ENCODE results near the gene CLN5.
"Not testable (repeated sequence)": the region's sequence is repeated elsewhere in the genome, so short reads cannot be mapped to it uniquely, and the experiment has no call there.

The CLN5 gene

GRCh38 chr13:77002590-77003190, 10.8 kb downstream of the CLN5 start:
- Mint-ChIP-seq H3K9me3 (no peaks in the 10 kb centered on the region), H3K27ac (peak overlapping the region in 1 of 3 experiments; percentile 13), H3K27me3 (ENCODE audit: low read depth) (no peaks in the 10 kb centered on the region), H3K36me3 (ENCODE audit: low read depth) (peaks cover 44% of the 10 kb centered on the region), H3K4me1 (peaks cover 12% of the 10 kb centered on the region), H3K4me3 (no peak overlapping the region)
- TF ChIP-seq CTCF (IDR thresholded peaks at IDR 0.05; ENCODE audit: unreplicated experiment in 3 of 3), result peak; percentile 55 to 65 (median 56)

DNA sequence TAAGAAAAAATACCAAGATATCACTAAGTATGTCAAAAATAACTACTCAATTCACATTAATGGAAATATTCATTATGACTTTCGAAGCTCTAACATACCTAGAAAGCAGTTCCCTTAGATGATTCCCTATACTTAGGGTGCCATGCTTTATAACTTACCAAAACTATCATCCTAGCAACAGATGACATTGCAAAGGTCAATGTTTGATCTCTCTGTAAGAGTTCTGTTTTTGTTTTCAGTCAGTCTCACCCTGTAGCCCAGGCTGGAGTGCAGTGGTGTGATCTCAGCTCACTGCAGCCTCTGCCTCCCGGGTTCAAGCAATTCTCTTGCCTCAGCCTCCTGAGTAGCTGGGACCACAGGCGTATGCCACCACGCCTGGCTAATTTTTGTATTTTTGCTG, 16.5 kb downstream of the CLN5 start:
- not testable (repeated sequence) for H3K4me1 Mint-ChIP-seq; H3K4me3 Mint-ChIP-seq; H3K9me3 Mint-ChIP-seq; H3K27me3 Mint-ChIP-seq (ENCODE audit: low read depth); H3K27ac Mint-ChIP-seq
- peaks cover 52% of the 10 kb centered on the region for H3K36me3 Mint-ChIP-seq (ENCODE audit: low read depth)

- Mint-ChIP-seq H3K36me3 (ENCODE audit: low read depth) (peaks cover 58% of the 10 kb centered on the region), H3K4me1 (no peaks in the 10 kb centered on the region), H3K9me3 (no peaks in the 10 kb centered on the region), H3K27ac (no peak overlapping the region), H3K4me3 (no peak overlapping the region), H3K27me3 (ENCODE audit: low read depth) (no peaks in the 10 kb centered on the region)
- no peak for TF ChIP-seq CTCF (IDR thresholded peaks at IDR 0.05; ENCODE audit: unreplicated experiment in 3 of 3)
Measured at GRCh38 chr13:77009011-77009410, 17.1 kb downstream of the CLN5 start.

DNA sequence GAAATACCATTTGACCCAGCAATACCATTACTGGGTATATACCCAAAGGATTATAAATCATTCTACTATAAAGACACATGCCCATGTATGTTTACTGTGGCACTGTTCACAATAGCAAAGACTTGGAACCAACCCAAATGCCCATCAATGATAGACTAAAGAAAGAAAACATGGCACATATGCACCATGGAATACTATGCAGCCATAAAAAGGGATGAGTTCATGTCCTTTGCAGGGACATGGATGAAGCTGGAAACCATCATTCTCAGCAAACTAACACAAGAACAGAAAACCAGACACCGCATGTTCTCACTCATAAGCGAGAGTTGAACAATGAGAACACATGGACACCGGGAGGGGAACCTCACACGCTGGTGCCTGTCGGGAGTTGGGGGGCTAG, 17.8 kb downstream of the CLN5 start:
- H3K4me3 Mint-ChIP-seq; H3K27ac Mint-ChIP-seq; H3K9me3 Mint-ChIP-seq; H3K4me1 Mint-ChIP-seq; H3K27me3 Mint-ChIP-seq (ENCODE audit: low read depth): not testable (repeated sequence)
- peaks cover 60% of the 10 kb centered on the region for H3K36me3 Mint-ChIP-seq (ENCODE audit: low read depth)

- Mint-ChIP-seq H3K4me3 (no peak overlapping the region), H3K27me3 (ENCODE audit: low read depth) (no peaks in the 10 kb centered on the region), H3K4me1 (peaks cover 2% of the 10 kb centered on the region), H3K36me3 (ENCODE audit: low read depth) (peaks cover 84% of the 10 kb centered on the region), H3K9me3 (no peaks in the 10 kb centered on the region), H3K27ac (no peak overlapping the region)
- no peak for TF ChIP-seq CTCF (IDR thresholded peaks at IDR 0.05; ENCODE audit: unreplicated experiment in 3 of 3)
Measured at GRCh38 chr13:77013853-77014542, 22.1 kb downstream of the CLN5 start.

- H3K27ac Mint-ChIP-seq, result no peak overlapping the region
- no peak overlapping the region for H3K4me3 Mint-ChIP-seq
- H3K9me3 Mint-ChIP-seq, result no peaks in the 10 kb centered on the region
- no peaks in the 10 kb centered on the region for H3K27me3 Mint-ChIP-seq (ENCODE audit: low read depth)
- no peak for TF ChIP-seq CTCF (IDR thresholded peaks at IDR 0.05; ENCODE audit: unreplicated experiment in 3 of 3)
- peaks cover 73% of the 10 kb centered on the region for H3K36me3 Mint-ChIP-seq (ENCODE audit: low read depth)
- H3K4me1 Mint-ChIP-seq, result peaks cover 4% of the 10 kb centered on the region
Measured at GRCh38 chr13:77014906-77015685, 23.2 kb downstream of the CLN5 start.

Measured in nephron (organoid).